Neural cell (in vitro differentiated cells): ENCODE measurements around the gene ING5. TPM values are rescaled to one million over a fixed set of nuclear protein-coding genes. Genes with fewer than 3 reads are reported as not detected.

Source experiments
- H2AFZ ChIP-seq: fragments of 200-600, 300-800 bp; sonication (generic), shearing (Covaris generic); 2 replicates; pipeline ENCODE4 v1.6.0; 2014; ENCODE audit warnings: low read depth, mild to moderate bottlenecking, antibody characterized with exemption, low read length, moderate library complexity
- H3F3A ChIP-seq: fragments of 200-600 bp; shearing (Covaris generic); 2 replicates; pipeline ENCODE4 v1.6.1; 2016; ENCODE audit warnings: mild to moderate bottlenecking, moderate library complexity, mixed read lengths, antibody characterized with exemption, low read length; ENCODE audit not compliant: insufficient read depth, poor library complexity, severe bottlenecking
- H3K27ac ChIP-seq: fragments of 200-600, 300-800 bp; sonication (generic), shearing (Covaris generic); 2 replicates; pipeline ENCODE4 v1.5.1; 2014; ENCODE audit warnings: mild to moderate bottlenecking, low read length, moderate library complexity
- H3K27me3 ChIP-seq: fragments of 300-800, 200-600 bp; sonication (generic), shearing (Covaris generic); 2 replicates; pipeline ENCODE4 v1.6.0; 2014; ENCODE audit warnings: mild to moderate bottlenecking, low read depth, low read length, moderate library complexity; ENCODE audit not compliant: insufficient read depth
- H3K36me3 ChIP-seq: fragments of 300-800, 200-600 bp; sonication (generic), shearing (Covaris generic); 2 replicates; pipeline ENCODE4 v1.5.1; 2014; ENCODE audit warnings: mild to moderate bottlenecking, antibody characterized with exemption, low read length, moderate library complexity; ENCODE audit not compliant: insufficient read depth
- H3K4me2 ChIP-seq: fragments of 300-800, 200-600 bp; sonication (generic), shearing (Covaris generic); 2 replicates; pipeline ENCODE4 v1.6.0; 2014; ENCODE audit warnings: mild to moderate bottlenecking, low read length
- H3K4me3 ChIP-seq: fragments of 300-800, 200-600 bp; sonication (generic), shearing (Covaris generic); 2 replicates; pipeline ENCODE4 v1.5.1; 2014; ENCODE audit warnings: mild to moderate bottlenecking, low read length, moderate library complexity
- H3K79me2 ChIP-seq: fragments of 200-600 bp; shearing (Covaris generic); replicated peaks from 2 replicates; pipeline ENCODE4 v1.6.0; 2014; ENCODE audit warnings: mild to moderate bottlenecking, low read length, moderate library complexity; ENCODE audit not compliant: insufficient read depth
- H3K9ac ChIP-seq: fragments of 300-800, 200-600 bp; sonication (generic), shearing (Covaris generic); 2 replicates; pipeline ENCODE4 v1.6.1; 2016; ENCODE audit warnings: mild to moderate bottlenecking, low read length, mixed read lengths
- H3K9me2 ChIP-seq: fragments of 200-600 bp; shearing (Covaris generic); 2 replicates; pipeline ENCODE4 v1.6.1; 2016; ENCODE audit warnings: mild to moderate bottlenecking, low read length, mixed read lengths; ENCODE audit not compliant: insufficient read depth
- H3K9me3 ChIP-seq: fragments of 200-600, 300-800 bp; sonication (generic), shearing (Covaris generic); 2 replicates; pipeline ENCODE4 v1.6.1; 2016; ENCODE audit warnings: mild to moderate bottlenecking, mixed run types, low read length, moderate library complexity, mixed read lengths
- H4K20me1 ChIP-seq: fragments of 200-600 bp; shearing (Covaris generic); 2 replicates; pipeline ENCODE4 v1.6.1; 2016; ENCODE audit warnings: mild to moderate bottlenecking, mixed run types; ENCODE audit not compliant: insufficient read depth
- EP300 ChIP-seq: fragments of 450-650 bp; conservative IDR thresholded peaks from 2 replicates; pipeline ENCODE4 v1.6.1; 2014; ENCODE audit warnings: antibody characterized with exemption, mild to moderate bottlenecking, moderate library complexity; ENCODE audit not compliant: poor library complexity, severe bottlenecking
- EZH2 ChIP-seq: fragments of 200-600, 300-800 bp; shearing (Covaris generic), sonication (generic); IDR thresholded peaks from 2 replicates; pipeline ENCODE4 v1.6.1; 2014; ENCODE audit warnings: antibody characterized with exemption, low read length, borderline replicate concordance, mild to moderate bottlenecking; ENCODE audit not compliant: insufficient read depth, poor library complexity, severe bottlenecking
- MXI1 ChIP-seq: fragments of 450-650 bp; conservative IDR thresholded peaks from 2 replicates; pipeline ENCODE4 v1.6.1; 2014; ENCODE audit warnings: antibody characterized with exemption, mild to moderate bottlenecking; ENCODE audit not compliant: poor library complexity, severe bottlenecking
- POLR2AphosphoS5 ChIP-seq: IDR thresholded peaks from 2 replicates; pipeline ENCODE4 v1.6.1; 2012
- RAD21 ChIP-seq: fragments of 450-650 bp; conservative IDR thresholded peaks from 2 replicates; pipeline ENCODE4 v1.6.1; 2014; ENCODE audit warnings: antibody characterized with exemption, mild to moderate bottlenecking, moderate library complexity
- SMC3 ChIP-seq: fragments of 450-650 bp; conservative IDR thresholded peaks from 2 replicates; pipeline ENCODE4 v1.6.1; 2014; ENCODE audit warnings: antibody characterized with exemption, mild to moderate bottlenecking, moderate library complexity; ENCODE audit not compliant: poor library complexity
- TAF1 ChIP-seq: IDR thresholded peaks from 2 replicates; pipeline ENCODE4 v1.6.1; 2012; ENCODE audit warnings: low read depth
- polyA plus RNA-seq: library from polyadenylated mRNA; depleted of rRNA; stranded (reverse); fragments of >200 nt; gene quantifications from 2 replicates; pipeline ENCODE4 v1.2.3, GENCODE V29; 2014
- TF ChIP-seq, protein P1 (sequence below): IDR thresholded peaks from 2 replicates; pipeline ENCODE4 v1.6.1; 2012; ENCODE audit warnings: borderline replicate concordance
- TF ChIP-seq, protein P2 (sequence below): fragments of 450-650 bp; IDR thresholded peaks from 2 replicates; pipeline ENCODE4 v1.5.1; 2014; ENCODE audit warnings: antibody characterized with exemption, mild to moderate bottlenecking, moderate library complexity; ENCODE audit not compliant: poor library complexity, severe bottlenecking

Gene ING5
- polyA plus RNA-seq, 1 donor from 2014 or later: 22.8 TPM

DNA sequence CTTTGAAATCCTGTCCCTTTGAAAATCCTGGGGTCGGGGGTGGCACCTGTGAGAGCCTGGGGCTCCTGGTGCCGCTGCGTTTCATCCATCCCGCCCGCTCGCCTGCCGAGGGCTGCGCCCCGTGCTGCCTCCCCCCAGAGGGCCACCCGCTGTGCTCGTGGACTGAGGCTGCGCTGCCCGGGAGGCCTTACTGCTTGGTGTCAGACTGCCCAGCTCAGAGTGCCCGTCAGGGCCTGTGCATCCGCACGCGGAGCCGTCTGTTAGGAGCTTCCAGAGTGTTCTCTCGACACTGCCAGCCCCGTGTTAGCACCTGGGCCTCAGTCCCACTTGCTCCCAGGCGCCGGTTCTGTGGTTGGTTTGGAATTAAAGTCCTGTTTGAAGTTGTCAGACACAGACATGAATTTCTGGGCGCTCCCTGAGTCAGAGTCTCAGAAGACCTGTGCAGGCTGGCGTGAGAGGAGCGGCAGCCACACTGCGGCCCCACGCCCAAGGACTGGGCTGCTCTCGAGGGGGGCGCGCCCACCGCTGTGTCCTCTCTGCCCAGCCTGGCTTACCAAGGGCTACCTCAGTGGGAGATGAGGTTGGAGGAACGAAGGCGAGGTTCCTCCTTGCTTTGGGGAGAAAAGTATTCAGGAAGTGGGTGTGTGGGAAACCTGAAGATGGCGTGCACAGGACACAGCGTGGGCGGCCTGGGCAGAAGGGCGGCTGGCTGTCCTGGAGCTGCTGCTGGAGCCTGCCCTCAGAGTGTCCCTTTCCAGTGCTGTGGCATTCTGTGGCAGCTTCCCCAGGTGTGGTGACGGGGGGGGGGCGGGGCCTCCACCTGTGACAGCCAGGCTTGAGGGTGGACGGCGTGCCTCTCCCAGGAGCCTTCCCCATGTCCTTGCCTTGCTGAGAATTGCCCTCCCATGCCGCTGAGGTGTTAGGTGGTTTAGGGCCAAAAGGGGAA is 29.3 kb upstream of the ING5 start:
- Histone ChIP-seq H3K9ac (no peak overlapping the region), H3K79me2 (no peaks in the 10 kb centered on the region), H3K4me3 (no peak overlapping the region), H3F3A (no peaks in the 10 kb centered on the region), H3K9me3 (no peaks in the 10 kb centered on the region), H2AFZ (no peak overlapping the region), H3K9me2 (no peaks in the 10 kb centered on the region), H3K36me3 (peaks cover 6% of the 10 kb centered on the region), H3K4me2 (no peak overlapping the region), H4K20me1 (no peaks in the 10 kb centered on the region), H3K27ac (no peak overlapping the region), H3K27me3 (no peaks in the 10 kb centered on the region)
- TF ChIP-seq MXI1: no peak
- TF ChIP-seq SMC3: no peak
- no peak for TF ChIP-seq RAD21
- TF ChIP-seq, protein P1, sequence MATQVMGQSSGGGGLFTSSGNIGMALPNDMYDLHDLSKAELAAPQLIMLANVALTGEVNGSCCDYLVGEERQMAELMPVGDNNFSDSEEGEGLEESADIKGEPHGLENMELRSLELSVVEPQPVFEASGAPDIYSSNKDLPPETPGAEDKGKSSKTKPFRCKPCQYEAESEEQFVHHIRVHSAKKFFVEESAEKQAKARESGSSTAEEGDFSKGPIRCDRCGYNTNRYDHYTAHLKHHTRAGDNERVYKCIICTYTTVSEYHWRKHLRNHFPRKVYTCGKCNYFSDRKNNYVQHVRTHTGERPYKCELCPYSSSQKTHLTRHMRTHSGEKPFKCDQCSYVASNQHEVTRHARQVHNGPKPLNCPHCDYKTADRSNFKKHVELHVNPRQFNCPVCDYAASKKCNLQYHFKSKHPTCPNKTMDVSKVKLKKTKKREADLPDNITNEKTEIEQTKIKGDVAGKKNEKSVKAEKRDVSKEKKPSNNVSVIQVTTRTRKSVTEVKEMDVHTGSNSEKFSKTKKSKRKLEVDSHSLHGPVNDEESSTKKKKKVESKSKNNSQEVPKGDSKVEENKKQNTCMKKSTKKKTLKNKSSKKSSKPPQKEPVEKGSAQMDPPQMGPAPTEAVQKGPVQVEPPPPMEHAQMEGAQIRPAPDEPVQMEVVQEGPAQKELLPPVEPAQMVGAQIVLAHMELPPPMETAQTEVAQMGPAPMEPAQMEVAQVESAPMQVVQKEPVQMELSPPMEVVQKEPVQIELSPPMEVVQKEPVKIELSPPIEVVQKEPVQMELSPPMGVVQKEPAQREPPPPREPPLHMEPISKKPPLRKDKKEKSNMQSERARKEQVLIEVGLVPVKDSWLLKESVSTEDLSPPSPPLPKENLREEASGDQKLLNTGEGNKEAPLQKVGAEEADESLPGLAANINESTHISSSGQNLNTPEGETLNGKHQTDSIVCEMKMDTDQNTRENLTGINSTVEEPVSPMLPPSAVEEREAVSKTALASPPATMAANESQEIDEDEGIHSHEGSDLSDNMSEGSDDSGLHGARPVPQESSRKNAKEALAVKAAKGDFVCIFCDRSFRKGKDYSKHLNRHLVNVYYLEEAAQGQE: no peak
- TF ChIP-seq EZH2: no peak
- no peak for TF ChIP-seq EP300
- TF ChIP-seq TAF1: no peak
- TF ChIP-seq, protein P2, sequence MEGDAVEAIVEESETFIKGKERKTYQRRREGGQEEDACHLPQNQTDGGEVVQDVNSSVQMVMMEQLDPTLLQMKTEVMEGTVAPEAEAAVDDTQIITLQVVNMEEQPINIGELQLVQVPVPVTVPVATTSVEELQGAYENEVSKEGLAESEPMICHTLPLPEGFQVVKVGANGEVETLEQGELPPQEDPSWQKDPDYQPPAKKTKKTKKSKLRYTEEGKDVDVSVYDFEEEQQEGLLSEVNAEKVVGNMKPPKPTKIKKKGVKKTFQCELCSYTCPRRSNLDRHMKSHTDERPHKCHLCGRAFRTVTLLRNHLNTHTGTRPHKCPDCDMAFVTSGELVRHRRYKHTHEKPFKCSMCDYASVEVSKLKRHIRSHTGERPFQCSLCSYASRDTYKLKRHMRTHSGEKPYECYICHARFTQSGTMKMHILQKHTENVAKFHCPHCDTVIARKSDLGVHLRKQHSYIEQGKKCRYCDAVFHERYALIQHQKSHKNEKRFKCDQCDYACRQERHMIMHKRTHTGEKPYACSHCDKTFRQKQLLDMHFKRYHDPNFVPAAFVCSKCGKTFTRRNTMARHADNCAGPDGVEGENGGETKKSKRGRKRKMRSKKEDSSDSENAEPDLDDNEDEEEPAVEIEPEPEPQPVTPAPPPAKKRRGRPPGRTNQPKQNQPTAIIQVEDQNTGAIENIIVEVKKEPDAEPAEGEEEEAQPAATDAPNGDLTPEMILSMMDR: no peak
- TF ChIP-seq POLR2AphosphoS5: no peak

DNA sequence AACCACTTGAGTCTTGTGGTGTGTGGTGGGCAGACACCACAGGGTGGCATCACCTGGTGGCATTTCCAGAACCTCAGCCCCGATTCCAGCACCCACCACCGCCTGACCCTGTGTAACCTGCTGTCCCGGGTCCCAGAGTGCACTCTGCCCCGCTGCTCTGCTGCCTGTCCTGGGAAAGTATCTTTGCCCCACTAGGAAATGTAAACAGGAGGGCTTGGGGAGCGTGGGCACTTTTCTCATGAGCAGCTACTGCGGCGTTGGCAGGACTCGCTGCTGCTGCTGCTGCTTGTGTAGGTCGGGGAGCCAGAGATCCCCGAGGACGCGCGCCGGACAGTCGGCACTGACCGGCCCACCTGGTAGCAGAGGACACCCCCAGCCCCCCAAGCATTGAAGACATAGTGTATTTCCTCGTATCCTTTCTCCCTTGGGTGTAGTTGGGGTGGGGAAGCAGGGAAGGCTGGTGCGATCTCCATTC is 28.6 kb upstream of the ING5 start:
- Histone ChIP-seq H3K9me2 (no peaks in the 10 kb centered on the region), H3K36me3 (no peaks in the 10 kb centered on the region), H3K4me2 (no peak overlapping the region), H4K20me1 (no peaks in the 10 kb centered on the region), H3K9me3 (no peaks in the 10 kb centered on the region), H3K9ac (no peak overlapping the region), H3K27me3 (no peaks in the 10 kb centered on the region), H3K27ac (no peak overlapping the region), H3K79me2 (no peaks in the 10 kb centered on the region), H3K4me3 (no peak overlapping the region), H2AFZ (no peak overlapping the region), H3F3A (no peaks in the 10 kb centered on the region)
- no peak for TF ChIP-seq MXI1
